T-helper 2 cell treated with Interferon-gamma antibody and Interleukin-4, amounts not matched to agents 100 ng/mL and 5 ng/mL, for 36 hours (primary cell): Measurements from ENCODE around the gene IRF8. TPM values are rescaled to one million over a fixed set of nuclear protein-coding genes. Genes with fewer than 3 reads are reported as not detected.
"Not testable (repeated sequence)": the region's sequence is repeated elsewhere in the genome, so short reads cannot be mapped to it uniquely, and the experiment has no call there.

Experiments
- intact Hi-C: fragments of 100-400 bp; cut with micrococcal nuclease; formaldehyde crosslinking; loops from one replicate; pipeline ENCODE4 v1.15.1; 2023
- total RNA-seq: library from RNA; stranded (reverse); gene quantifications from 2 replicates; pipeline ENCODE4 v1.2.3, GENCODE V29; 2022

The IRF8 gene
- total RNA-seq, 1 donor from 2014 or later = 5.1 TPM

DNA sequence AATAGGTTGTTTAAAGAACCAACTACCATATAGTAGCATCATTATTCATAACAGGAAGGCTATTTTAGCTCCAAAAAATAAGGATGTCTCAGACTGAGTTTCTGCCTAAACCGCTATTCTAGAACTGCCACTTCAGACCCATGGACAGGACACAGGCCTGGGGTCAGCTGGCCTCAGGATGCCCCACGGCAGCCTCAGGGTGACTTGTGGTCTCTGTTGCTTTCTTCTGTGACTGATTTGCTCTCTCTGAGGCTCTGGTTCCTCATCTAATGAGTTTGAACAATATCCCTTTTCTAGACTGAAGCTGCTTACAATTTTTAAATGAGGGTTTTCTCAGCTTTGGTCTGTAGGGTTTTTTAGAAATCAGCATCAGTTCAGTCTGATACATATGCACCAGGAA is 31.8 kb upstream of the IRF8 start:
- intact Hi-C loops = no loop called here

DNA sequence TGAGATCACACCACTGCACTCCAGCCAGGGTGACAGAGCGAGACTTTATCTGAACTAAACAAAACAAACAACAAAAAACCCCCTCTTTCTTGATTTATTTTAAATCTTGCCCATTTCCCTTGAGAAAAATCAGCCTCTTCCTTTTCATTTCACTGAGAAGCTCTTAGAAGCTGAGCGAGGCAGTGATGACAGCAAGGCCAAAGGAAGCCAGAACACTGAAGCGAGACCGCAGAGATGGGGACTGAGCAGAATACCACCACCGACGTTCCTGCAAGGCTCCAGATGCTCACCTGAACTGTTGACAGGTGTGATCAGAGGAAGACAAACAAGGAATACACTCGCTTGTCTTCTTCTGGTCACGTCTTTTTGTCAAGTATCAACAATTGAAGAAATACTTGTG is 30.5 kb upstream of the IRF8 start:
- intact Hi-C loops = no loop called here

DNA sequence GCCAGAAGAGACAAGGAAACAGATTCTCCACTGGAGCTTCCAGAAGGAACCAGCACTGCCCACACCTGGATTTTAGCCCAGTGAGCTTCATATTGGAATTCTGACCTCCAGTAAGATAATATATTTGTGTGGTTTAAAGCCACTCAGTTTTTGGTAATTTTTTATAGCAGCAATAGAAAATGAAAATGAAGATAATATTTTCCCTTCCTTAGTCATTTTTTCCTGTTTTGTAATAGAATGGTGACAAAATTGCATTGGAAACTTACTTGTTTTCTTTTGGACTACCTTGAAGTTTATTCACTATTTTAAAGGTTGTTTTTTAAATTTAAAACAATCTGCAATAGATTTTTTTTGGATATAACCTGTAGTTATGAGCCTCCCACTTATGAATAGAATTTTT is 29.8 kb upstream of the IRF8 start:
- intact Hi-C loops = no loop called here

DNA sequence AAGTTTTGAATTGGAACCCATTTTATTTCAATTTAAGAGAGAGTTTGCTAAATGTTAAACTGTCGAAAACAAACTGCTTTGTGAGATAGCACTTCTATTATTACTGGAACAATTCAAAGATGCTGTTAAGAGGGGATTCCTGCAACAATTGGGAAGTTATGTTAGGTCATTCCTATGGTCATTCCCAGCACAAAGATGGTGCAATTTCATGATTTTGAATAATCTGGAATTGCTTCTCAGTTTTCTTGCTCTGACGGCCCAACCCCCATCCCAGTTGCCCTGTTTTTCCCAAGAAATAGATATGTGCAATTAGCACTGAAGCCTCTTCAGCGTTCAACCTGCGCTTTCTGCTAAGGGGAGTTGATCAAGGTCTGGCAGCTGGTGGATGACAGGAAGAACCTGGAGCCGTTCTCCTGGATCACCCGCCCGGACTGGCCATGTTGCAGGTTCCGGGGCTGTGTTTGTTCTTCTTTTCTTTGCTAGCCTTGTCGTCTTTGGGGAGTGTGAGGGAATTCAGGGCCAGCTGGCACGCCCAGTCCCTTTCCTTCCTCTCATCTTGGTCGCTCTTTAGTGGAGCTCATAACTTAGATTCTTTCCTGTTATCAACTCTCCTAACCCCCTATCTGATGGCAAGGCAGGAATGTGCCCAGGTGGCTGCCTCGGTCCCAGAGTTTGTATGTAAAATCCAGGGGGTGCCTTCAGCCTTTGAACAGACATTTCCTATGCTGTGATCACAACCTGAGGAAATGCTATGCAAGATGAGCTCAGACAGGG is 29.0 kb upstream of the IRF8 start:
- intact Hi-C loops = no loop called here

DNA sequence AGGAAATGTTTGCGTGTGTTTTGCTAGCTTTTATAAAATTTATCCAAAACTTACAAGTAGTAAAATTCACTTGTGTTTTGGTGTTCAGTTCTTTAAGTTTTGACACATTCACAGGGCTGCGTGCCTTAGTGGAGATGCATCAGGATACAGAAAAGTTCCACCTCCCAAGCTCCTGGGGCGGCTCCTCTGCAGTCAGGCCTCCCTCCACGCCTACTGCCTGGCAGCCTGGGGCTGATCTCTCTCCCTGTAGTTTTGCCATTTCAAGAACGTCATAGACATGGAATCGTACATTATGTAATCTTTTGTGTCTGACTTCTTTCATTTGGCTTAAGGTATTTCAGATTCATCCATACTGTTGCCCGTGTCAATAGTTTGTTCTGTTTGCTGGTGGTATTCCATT is 27.2 kb upstream of the IRF8 start:
- intact Hi-C loops = no loop called here

DNA sequence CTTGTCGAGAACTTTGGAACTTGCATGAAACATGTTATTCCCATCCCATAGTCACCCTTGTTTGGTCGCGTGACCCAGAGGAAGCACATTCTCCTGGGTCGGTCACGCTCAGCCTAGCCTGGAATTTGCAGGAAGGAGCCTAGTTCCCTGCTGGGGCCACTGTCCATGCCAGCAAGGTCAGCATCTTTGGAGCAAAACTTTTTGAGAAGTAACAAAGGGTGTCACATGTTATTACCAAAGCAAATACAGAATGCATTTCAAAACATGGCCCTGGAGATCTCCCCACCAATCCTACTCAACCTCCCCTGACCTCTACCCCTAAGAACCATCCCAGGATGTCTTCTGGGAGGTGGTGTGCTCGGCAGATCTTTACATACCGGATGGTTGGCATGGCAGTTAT is 26.2 kb upstream of the IRF8 start:
- intact Hi-C loops = no loop called here

DNA sequence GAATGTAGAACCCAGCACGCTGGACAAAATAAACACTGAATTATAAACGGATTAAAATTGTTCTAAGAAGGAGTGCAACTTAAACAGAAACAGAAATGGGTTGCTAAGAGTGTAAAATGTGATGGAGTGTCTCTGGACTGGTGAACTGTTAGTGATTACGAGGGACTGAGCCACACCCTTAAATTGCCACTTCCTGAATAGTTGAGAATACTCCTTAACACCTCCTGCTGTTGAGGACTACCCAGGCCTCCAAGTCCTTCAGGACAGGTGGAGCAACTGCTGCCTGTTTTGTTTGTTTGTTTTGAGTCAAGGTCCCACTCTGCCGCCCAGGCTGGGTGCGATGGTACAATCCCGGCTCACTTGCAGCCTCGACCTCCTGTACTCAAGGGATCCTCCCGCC is 25.8 kb upstream of the IRF8 start:
- intact Hi-C loops = no loop called here

DNA sequence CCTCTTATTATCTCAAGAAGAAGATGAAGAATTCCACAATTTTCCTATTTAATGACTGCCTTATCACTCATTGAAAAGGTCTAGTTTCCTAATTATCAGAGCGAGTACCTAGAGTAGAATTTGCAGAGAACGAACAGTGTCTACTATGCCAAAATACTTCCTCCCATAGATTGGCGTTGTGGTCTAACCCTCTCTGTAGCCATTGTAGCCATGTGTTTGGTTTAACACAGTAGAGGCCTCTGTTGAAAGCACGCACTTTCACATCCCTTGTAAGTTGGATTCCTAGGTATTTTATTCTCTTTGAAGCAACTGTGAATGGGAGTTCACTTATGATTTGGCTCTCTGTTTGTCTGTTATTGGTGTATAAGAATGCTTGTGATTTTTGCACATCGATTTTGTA is 24.9 kb upstream of the IRF8 start:
- intact Hi-C loops = not testable (repeated sequence)

DNA sequence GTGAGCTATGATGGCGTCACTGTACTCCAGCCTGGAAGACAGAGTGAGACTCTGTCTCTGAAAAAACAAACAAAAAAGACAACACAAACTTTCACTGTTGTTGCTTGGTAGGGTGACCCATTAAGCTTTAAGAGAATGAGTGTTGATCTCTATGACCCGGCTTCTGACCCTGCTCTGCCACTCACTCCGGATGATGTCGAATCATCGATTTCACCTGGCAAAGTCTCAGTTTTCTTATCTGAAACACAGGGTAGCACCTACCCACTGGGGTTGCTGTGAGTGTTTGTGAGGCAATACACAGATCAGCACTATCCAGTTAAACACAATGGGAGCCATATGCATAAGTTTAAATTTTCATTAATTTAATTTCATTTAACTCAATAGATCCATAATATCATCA is 20.6 kb upstream of the IRF8 start:
- intact Hi-C loops = no loop called here

DNA sequence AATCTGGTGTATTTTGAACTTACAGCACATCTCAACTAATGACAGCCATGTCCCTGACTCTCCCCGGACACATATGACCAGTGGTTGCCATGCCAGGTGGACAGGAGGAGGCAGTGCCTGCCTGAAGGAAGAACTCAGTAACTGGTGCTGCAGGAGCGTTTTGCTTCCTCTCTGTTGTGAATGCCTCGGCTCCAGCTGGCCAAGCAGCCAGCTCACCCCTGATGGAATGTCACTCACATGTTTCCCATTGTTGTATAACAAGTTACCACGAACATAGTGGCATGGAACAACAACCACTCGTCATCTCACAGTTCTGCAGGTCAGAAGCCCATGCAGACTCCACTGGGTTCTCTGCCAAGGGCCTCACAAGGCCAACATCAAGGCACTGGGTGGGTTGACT is 20.1 kb upstream of the IRF8 start:
- intact Hi-C loops = no loop called here

DNA sequence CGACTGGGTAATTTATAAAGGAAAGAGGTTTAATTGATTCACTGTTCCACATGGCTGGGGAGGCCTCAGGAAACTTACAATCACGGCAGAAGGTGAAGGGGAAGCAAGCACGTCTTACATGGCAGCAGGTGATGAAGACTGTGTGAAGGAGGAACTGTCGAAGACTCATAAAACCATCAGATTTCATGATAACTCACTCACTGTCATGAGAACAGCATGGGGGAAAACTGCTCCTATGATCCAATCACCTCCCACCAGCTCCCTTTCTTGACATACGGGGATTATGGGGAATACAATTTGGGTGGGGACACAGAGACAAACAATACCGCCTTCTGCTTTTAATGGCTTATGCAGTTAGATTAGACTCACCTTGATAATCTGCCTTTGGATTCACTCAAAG is 19.4 kb upstream of the IRF8 start:
- intact Hi-C loops = no loop called here

DNA sequence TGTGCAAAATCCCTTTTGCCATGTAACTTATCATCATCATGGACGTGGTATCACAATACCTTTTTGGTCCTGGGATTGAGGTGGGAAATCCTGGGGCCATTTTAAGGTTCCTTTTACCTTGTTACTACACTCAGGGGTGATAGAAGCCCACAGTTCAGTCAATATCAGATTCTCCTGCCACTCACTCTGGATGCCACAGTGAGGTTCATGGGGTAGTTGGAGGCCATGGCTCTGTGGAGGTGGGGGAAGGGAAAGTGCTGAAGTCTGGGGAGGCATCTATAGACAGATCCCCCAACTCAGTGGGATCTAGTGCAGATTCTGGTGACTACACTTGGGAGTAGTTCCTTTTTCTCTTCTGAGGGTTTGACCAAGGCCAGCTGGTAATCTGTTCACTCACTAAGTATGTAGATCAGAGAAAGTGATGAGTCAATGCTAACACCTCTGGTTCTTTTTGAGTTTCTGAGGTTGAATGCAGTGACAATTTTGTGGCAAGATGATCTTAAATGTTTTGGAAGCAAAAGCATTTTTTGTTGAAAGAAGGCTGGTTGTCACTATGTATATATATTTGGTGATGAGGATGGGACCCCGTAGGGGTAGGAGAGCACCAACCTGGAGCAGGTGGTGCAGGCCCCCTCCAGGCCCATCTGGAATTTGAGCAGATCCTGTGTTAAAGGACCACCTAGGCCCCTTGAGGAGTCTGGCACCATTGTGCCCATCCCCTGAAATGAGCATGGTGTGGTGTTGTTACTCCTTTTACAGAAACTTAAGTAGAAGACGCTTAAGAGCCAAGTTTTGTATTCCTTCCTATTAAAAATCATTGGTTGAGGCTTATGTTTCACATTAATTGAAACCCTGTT is 18.8 kb upstream of the IRF8 start:
- intact Hi-C loops = no loop called here

DNA sequence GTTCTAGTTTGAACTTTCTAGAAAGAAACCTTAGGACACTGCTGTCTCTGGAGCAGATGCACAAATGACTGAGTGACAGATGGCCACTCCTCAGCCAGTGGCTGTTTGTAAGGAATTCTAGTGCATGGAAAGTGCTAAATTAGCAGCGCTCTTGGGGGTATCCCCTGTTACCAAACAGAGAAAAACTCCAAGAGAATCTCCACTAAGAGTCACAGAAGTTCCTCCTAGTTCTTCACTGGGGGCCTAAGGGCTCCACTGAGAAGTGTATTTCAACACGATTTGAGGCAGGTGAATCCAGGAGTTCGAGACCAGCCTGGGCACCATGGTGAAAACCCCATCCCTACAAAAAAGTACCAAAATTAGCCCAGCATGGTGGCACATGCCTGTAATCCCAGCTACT is 18.1 kb upstream of the IRF8 start:
- intact Hi-C loops = no loop called here

DNA sequence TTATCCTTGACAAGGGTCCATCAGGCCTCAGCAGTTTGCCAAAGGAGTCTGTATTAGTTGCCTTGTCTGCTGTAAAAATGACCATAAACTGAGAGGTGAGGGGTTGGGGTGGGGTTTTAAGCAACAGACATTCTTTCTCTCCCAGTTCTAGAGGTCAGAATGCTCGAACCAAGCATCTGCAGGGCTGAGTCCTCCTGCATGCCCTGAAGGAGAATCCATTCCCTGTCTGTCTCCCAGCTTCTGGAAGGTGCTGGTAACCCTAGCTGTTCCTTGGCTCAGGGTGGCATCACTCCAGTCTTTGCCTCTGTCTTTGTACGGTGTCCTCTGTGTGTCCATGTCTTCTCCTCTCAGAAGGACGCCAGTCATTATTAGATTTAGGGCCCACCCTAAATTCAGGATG is 17.5 kb upstream of the IRF8 start:
- intact Hi-C loops = no loop called here

DNA sequence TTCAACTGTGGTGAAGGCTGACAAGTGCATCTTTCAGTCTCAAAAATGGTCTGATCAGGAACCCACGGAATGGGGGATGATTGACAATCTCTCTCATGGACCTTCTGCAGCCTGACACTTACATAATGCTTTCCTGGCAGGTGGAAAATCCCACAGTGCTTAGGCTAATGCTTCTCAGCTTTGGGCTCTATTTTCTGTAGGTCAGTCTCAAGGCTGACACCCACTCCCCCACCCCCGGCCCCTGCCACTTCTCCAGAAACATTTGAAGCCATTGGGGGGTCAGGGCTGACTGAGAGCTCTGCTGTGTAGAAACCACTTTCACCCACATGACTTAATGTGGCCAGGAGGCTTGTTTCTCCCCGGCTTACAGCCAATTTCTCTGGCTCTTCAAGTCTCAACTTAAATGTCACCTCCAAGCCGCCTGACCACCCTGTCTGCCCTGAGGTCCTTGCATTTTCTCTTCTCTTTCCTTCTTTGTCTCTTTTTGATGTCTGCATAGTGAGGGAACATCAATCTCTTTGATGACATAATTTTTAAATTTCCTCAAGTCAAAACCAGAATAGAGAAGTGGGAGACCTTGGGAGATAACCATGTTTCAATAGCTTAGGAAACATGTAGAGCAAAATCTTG is 16.7 kb upstream of the IRF8 start:
- intact Hi-C loops = no loop called here

DNA sequence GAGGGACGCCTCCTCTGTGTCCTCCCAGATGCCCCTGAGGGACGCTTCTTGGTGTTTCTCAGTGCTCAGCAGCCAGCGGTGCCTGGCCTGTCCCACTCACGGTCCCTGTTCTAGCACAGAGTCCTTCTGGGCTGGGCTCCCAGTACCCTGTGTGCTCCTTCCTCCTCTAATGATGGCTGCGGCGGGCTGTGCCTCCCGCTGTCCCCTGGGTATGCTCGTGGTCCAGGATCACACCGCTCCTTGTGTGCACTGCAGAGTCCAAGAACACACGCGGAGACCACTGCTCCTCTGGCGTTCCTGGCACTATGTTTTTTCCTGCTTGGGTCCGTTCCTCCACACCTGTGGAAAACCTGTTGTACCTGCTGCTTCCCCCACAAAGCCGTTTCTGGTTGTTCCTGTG is 15.1 kb upstream of the IRF8 start:
- intact Hi-C loops = no loop called here

DNA sequence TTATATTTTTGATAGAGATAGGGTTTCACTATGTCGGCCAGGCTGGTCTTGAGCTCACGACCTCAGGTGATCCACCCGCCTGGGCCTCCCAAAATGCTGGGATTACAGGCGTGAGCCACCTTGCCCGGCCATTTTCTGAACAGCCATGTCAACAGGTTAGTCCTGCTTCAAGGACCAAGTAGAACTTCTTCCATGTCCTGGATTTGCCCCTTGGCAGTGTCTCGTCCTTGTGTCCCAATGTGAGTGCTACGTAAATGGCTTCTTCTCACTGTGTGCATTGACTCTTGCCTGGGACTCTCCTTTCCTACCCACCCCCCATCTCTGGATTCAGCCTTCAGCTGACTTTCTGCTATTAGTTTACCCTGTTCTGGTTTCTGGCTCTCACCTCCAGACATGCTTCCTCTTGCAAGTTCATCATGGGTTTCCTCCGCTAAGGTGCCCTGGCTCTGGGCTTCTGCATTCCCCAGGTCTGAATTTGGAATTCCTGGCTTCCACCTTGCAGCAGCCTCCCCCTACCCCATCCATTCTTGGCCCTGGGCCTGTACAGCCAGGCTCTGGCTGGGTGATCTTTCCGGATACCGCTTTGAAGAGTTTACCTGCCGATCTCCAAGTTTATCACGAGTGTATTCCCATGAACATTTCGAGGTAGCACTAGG is 14.0 kb upstream of the IRF8 start:
- intact Hi-C loops = no loop called here

DNA sequence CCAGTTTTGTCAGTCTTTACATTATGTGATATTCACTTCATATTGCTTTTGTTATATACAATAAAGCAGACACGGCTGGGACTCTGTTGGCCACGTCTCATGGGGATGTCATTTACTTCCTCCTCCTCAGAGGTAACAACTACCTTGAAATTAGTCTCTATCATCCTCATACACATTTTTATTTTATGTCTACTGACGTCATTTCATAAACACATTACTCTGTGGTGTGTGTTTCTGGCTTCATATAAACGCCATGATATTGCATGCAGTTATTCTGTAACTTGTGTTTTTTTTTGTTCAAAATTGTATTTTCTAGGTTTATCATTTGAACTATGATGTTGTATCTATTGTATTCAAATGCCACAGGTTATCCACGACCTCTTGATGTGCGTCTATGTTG is 13.4 kb upstream of the IRF8 start:
- intact Hi-C loops = no loop called here

DNA sequence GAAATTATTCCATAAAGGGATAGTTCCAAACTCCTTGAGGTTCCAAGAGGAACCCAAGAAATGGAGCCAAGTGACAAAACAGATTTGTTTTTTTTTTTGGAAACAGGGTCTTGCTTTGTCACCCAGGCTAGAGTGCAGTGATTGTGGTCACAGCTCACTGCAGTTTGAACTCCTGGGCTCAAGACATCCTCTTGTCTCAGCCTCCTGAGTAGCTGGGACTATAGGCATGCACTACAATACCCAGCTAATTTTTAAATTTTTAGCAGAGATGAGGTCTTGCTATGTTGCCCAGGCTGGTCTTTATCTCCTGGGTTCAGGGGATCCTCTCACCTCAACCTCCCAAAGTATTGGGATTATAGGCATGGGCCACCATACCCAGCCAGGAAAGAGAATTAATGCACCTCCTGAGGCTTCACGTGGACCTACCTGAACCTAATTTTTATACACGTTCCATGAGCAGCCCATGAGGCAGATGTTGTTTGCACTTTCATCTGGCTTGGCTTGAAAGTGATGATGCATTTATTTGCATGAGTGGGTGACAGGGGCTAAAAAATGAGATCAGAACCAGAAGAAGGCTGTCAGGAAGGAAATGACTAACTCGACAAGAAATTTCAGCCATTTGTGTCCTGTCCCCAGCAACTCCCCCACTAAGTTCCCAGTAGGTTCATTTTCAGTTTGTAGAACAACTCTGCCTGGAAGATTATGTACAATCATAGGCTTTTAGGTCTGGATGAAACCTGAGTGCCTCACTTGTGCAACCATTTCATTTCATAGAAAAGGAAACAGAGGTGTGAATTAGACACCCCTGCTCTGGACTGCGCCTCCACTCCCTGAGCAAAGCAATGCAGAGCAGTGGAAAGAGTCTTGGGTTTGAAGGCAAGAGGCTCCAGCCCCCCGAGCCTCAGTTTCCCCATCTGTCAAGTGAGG is 10.3 kb upstream of the IRF8 start:
- intact Hi-C loops = no loop called here

DNA sequence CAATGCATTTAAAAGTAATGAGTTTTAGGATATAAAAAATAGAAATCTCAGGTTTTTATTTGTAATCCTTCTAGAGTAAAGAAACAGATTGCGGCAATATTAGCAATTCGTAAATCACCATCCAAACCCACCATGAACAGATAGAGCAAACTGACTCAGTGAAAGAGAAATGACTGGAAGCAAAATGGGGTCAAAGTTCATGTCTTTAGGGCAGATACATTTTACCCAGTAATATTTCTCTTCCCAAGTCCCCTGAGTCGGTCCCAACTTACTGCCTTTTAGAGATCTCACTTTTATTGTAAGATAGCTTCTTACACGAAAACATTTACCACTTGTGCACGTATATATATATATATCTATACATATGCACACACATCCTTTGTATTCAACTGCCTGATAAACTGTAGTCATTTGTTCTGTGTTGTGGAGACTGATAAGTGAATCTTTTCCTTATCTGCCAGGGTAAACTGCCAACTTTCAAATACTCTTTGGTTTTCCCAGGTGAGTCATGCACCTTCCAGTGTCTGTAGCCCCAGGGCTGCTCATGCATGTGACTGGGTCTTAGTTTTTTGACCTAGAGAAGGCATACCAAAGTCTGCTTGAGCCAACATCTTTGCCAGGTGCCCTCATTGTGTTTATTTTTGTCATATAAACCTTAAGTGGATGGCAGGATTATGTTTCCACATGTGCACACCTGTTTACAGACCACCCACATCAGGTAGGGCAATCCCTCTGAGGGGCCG is 7.8 kb upstream of the IRF8 start:
- intact Hi-C loops = no loop called here
